B cell (primary cell): ENCODE measurements around the gene STRBP. TPM values are rescaled to one million over a fixed set of nuclear protein-coding genes. Genes with fewer than 3 reads are reported as not detected.

Source experiments
- ATAC-seq: fragments of 200-7000 bp; cut with Tn5 transposase; one replicate; pipeline ENCODE4 v1.10.0; 2021; ENCODE audit warnings: low read depth, mild to moderate bottlenecking, moderate number of reproducible peaks, moderate library complexity
- CTCF ChIA-PET: fragments of 350-600 bp; sonication (Branson Sonifier 250); formaldehyde crosslinking; loops from one replicate; lab custom pipeline; 2021; ENCODE audit warnings: antibody characterized with exemption, inconsistent platforms; lab: Charles Lee
- POLR2A ChIA-PET: fragments of 350-600 bp; sonication (Branson Sonifier 250); formaldehyde crosslinking; loops from one replicate; lab custom pipeline; 2021; ENCODE audit warnings: antibody characterized with exemption; lab: Charles Lee
- DNase-seq: peaks from one replicate; pipeline ENCODE4 v3.0.0; 2013
- H2AFZ ChIP-seq: 2 replicates; pipeline ENCODE4 v1.6.1; 2012; ENCODE audit warnings: mild to moderate bottlenecking, low read depth, low read length; ENCODE audit not compliant: insufficient read depth, poor library complexity, severe bottlenecking
- H3K27ac ChIP-seq, 2 donors: 1 replicate in 1 of 2; 2 replicates in 1 of 2; pipeline ENCODE4 v1.5.1; 2012 to 2013; ENCODE audit warnings: low read length in 2 of 2, mild to moderate bottlenecking in 2 of 2, moderate library complexity in 1 of 2
- H3K27me3 ChIP-seq, 4 experiments: fragments of 200-600 bp in 1 of 4; sonication (generic) in 1 of 4; replicated peaks in 1 of 4; 1 replicate in 2 of 4; 2 replicates in 2 of 4; pipeline versions ENCODE4 v1.6.1 to v1.7.0; 2013 to 2016; ENCODE audit warnings: low read length in 3 of 4, mild to moderate bottlenecking in 2 of 4, mixed read lengths in 1 of 4, moderate library complexity in 1 of 4; ENCODE audit not compliant: insufficient read depth in 4 of 4, control insufficient read depth in 3 of 4; ENCODE audit errors: control extremely low read depth in 1 of 4
- H3K36me3 ChIP-seq, 2 experiments: replicated peaks in 1 of 2; 1 replicate in 1 of 2; 2 replicates in 1 of 2; pipeline versions ENCODE4 v1.6.1 to v1.7.1; 2013; ENCODE audit warnings: low read length in 1 of 2; ENCODE audit not compliant: insufficient read depth in 2 of 2, control insufficient read depth in 1 of 2; ENCODE audit errors: control extremely low read depth in 1 of 2, extremely low read depth in 1 of 2
- H3K4me1 ChIP-seq, 2 donors: fragments of 200-600 bp in 1 of 2; sonication (generic) in 1 of 2; 1 replicate in 1 of 2; 2 replicates in 1 of 2; pipeline versions ENCODE4 v1.5.1 to v1.6.1; 2013 to 2017; ENCODE audit warnings: low read length in 2 of 2; ENCODE audit not compliant: control insufficient read depth in 2 of 2, insufficient read depth in 2 of 2
- H3K4me2 ChIP-seq: replicated peaks from 2 replicates; pipeline ENCODE3; 2012; ENCODE audit warnings: mild to moderate bottlenecking, low read depth, low read length; ENCODE audit not compliant: poor library complexity, severe bottlenecking
- H3K4me3 ChIP-seq, 5 experiments: fragments of 200-600 bp in 1 of 5; sonication (generic) in 1 of 5; 1 replicate in 3 of 5; 2 replicates in 2 of 5; pipeline versions ENCODE4 v1.5.1 to v1.7.0; 2011 to 2016; ENCODE audit warnings: low read length in 4 of 5, mild to moderate bottlenecking in 4 of 5, low read depth in 2 of 5, control low read depth in 1 of 5, moderate library complexity in 1 of 5; ENCODE audit not compliant: insufficient read depth in 1 of 5; ENCODE audit errors: control extremely low read depth in 1 of 5, extremely low read depth in 1 of 5
- H3K79me2 ChIP-seq: fragments of 200-600 bp; sonication (generic); one replicate; pipeline ENCODE4 v1.6.0; 2016; ENCODE audit warnings: low read length; ENCODE audit not compliant: control insufficient read depth, insufficient read depth
- H3K9ac ChIP-seq: fragments of 200-600 bp; sonication (generic); 2 replicates; pipeline ENCODE4 v1.6.1; 2017; ENCODE audit warnings: mild to moderate bottlenecking, low read length, moderate library complexity
- H3K9me3 ChIP-seq, 3 donors: one replicate each; pipeline versions ENCODE4 v1.6.1 to v1.7.1; 2013; ENCODE audit warnings: low read length in 2 of 3; ENCODE audit not compliant: control insufficient read depth in 2 of 3, insufficient read depth in 1 of 3; ENCODE audit errors: control extremely low read depth in 1 of 3
- H4K20me1 ChIP-seq: 2 replicates; pipeline ENCODE4 v1.6.0; 2012; ENCODE audit warnings: mild to moderate bottlenecking, low read length; ENCODE audit not compliant: insufficient read depth, control insufficient read depth, poor library complexity, severe bottlenecking
- H3K27ac Mint-ChIP-seq: one replicate; pipeline ENCODE4 v1.8.0; 2021; ENCODE audit warnings: mixed read lengths
- H3K27me3 Mint-ChIP-seq: one replicate; pipeline ENCODE4 v1.8.0; 2021; ENCODE audit warnings: mixed read lengths
- H3K4me1 Mint-ChIP-seq: one replicate; pipeline ENCODE4 v1.8.0; 2021; ENCODE audit warnings: mixed read lengths
- H3K4me3 Mint-ChIP-seq: one replicate; pipeline ENCODE4 v1.8.0; 2021; ENCODE audit warnings: mixed read lengths
- H3K9me3 Mint-ChIP-seq: one replicate; pipeline ENCODE4 v1.8.0; 2022; ENCODE audit warnings: mixed read lengths; ENCODE audit not compliant: insufficient read depth
- EZH2 ChIP-seq: IDR thresholded peaks from 2 replicates; pipeline ENCODE4 v1.6.1; 2012; ENCODE audit warnings: borderline replicate concordance, low read depth, mild to moderate bottlenecking, moderate library complexity, low read length; ENCODE audit not compliant: insufficient read depth, poor library complexity, severe bottlenecking
- whole genome bisulfite sequencing: methylation state at CpG from one replicate; pipeline ENCODE4 v1.1.5; 2013; ENCODE audit warnings: missing lambda C conversion rate; ENCODE audit not compliant: insufficient coverage; 5-methylcytosine and 5-hydroxymethylcytosine counted together
- intact Hi-C: fragments of 100-400 bp; cut with micrococcal nuclease; formaldehyde crosslinking; loops from one replicate; pipeline ENCODE4 v1.10.0; 2022
- polyA plus RNA-seq: library from polyadenylated mRNA; depleted of rRNA; stranded (reverse); fragments of >200 nt; gene quantifications from 2 replicates; pipeline ENCODE4 v1.2.3, GENCODE V29; 2012
- total RNA-seq, 2 donors: library from RNA; stranded (reverse); fragments of 120-200 nt in 1 of 2; gene quantifications; 1 replicate in 1 of 2; 2 replicates in 1 of 2; pipeline versions ENCODE4 v1.2.3 to v1.2.4, GENCODE V29; 2013 to 2022
- TF ChIP-seq, protein P1 (sequence below): fragments of 200-600 bp; IDR thresholded peaks from one replicate; pipeline ENCODE4 v1.8.0; 2022; ENCODE audit warnings: antibody characterized with exemption, mild to moderate bottlenecking

STRBP gene
- total and polyA plus RNA-seq, 2 donors (not counting 1 experiment from before 2014, with no cell fraction given): 39.1 to 189 TPM

DNA sequence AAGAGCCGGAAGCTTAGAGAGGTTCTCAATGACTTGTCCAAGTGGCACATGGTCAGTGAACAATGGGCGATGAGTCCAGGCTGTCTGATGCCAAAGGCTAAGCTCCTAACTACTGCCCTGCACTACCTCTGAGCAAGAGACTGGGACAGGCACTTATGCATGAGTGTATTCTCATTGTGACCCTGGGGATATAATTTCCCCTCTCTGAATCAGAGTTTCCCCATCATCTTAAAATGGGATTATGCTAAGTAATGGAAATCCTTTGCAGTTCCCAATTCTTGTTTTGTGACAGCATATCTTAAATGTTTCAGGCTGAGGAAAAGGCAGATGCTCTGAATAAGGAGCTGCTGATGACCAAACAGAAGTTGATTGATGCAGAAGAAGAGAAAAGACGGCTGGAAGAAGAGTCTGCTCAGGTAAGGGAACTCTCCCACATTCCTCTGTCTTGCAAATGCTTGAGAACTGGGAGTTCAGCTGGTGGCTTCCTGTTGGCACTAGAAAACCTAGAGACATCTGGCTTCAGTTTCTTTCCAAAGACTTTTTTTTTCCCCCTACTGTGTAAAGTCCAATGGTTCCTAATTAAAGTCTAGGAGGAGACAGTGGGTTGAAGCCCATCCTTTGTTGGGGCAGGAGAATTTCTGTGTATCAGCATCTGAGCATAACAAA is 170.8 kb downstream of the STRBP start:
- H3K27ac Mint-ChIP-seq: peak overlapping the region; percentile 61
- no peak overlapping the region for H3K4me3 Mint-ChIP-seq
- TF ChIP-seq, protein P1, sequence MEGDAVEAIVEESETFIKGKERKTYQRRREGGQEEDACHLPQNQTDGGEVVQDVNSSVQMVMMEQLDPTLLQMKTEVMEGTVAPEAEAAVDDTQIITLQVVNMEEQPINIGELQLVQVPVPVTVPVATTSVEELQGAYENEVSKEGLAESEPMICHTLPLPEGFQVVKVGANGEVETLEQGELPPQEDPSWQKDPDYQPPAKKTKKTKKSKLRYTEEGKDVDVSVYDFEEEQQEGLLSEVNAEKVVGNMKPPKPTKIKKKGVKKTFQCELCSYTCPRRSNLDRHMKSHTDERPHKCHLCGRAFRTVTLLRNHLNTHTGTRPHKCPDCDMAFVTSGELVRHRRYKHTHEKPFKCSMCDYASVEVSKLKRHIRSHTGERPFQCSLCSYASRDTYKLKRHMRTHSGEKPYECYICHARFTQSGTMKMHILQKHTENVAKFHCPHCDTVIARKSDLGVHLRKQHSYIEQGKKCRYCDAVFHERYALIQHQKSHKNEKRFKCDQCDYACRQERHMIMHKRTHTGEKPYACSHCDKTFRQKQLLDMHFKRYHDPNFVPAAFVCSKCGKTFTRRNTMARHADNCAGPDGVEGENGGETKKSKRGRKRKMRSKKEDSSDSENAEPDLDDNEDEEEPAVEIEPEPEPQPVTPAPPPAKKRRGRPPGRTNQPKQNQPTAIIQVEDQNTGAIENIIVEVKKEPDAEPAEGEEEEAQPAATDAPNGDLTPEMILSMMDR: no peak
- no peak for TF ChIP-seq EZH2
- Histone ChIP-seq H2AFZ (no peak overlapping the region), H3K4me1 (peaks cover 29 to 32% of the 10 kb centered on the region in 2 donors), H4K20me1 (no peaks in the 10 kb centered on the region), H3K27ac (peak overlapping the region in 1 of 2 donors; percentile 65), H3K4me3 (no peak overlapping the region), H3K36me3 (peaks cover 8 to 55% of the 10 kb centered on the region in 2 experiments), H3K4me2 (no peak overlapping the region), H3K9ac (no peak overlapping the region), H3K79me2 (no peaks in the 10 kb centered on the region), H3K9me3 (no peaks in the 10 kb centered on the region), H3K27me3 (no peaks in the 10 kb centered on the region)
- peaks cover 46% of the 10 kb centered on the region for H3K4me1 Mint-ChIP-seq
- DNase-seq: no peak
- WGBS: 100% methylated on average over 2 of the region's 3 CpGs
- ChIA-PET POLR2A (no interaction called here), CTCF (interaction anchor here (1.0 to 8.7 kb wide), 4 partner anchors 15 to 257 kb away, joined by 3 to 63 read pairs (median 3); no protein-coding TSS in a partner anchor)
- intact Hi-C loops: no loop called here
- ATAC-seq: no peak
- no peaks in the 10 kb centered on the region for H3K27me3 Mint-ChIP-seq
- H3K9me3 Mint-ChIP-seq: no peaks in the 10 kb centered on the region

DNA sequence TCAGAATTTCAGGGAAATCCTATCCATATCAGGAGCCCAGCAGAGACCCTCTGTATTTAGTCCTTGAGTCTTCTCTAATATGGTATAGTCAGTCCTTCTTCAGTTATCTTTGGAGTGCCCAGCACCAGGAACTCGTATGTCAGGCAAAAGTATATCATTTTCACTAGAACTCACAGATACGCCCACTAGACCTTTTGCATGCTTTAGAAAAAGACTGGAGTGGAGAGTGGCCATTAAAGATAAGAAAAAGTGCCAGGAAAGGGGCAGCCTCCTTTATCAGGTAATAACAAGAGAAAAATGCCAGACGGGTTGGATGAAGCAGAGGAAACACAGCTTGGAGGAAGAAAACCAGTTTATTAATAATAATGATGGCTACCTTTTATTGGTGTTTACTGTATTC is 171.4 kb downstream of the STRBP start:
- Mint-ChIP-seq H3K27me3 (no peaks in the 10 kb centered on the region), H3K27ac (peak overlapping the region; percentile 84), H3K9me3 (no peaks in the 10 kb centered on the region), H3K4me1 (peaks cover 45% of the 10 kb centered on the region), H3K4me3 (no peak overlapping the region)
- peak overlapping the region in 1 of 2 donors; percentile 65 for H3K27ac ChIP-seq
- H3K4me2 ChIP-seq: no peak overlapping the region
- H4K20me1 ChIP-seq: no peaks in the 10 kb centered on the region
- no peaks in the 10 kb centered on the region for H3K9me3 ChIP-seq
- ChIA-PET POLR2A (no interaction called here), CTCF (interaction anchor here (1.0 to 8.7 kb wide), 2 partner anchors 15 to 252 kb away, joined by 6 to 63 read pairs; no protein-coding TSS in a partner anchor)
- no peaks in the 10 kb centered on the region for H3K79me2 ChIP-seq
- intact Hi-C loops: no loop called here
- H3K9ac ChIP-seq: no peak overlapping the region
- ATAC-seq (no peak), DNase-seq (no peak)
- H2AFZ ChIP-seq: no peak overlapping the region
- peaks cover 6 to 54% of the 10 kb centered on the region in 2 experiments for H3K36me3 ChIP-seq
- no peak for TF ChIP-seq EZH2
- TF ChIP-seq, protein P1: no peak
- WGBS: no CpG with 5 or more reads among the region's 3 CpGs
- H3K4me3 ChIP-seq: no peak overlapping the region
- H3K27me3 ChIP-seq: no peaks in the 10 kb centered on the region
- H3K4me1 ChIP-seq: peaks cover 29 to 32% of the 10 kb centered on the region in 2 donors
